WERI-Rb-1 (cell line): ENCODE results near the gene CEP350.

Experiments
- DNase-seq: peaks from one replicate; pipeline ENCODE4 v3.0.0-alpha.2; 2020
- H3K27ac ChIP-seq: fragments of 250-450 bp; sonication (Bioruptor Pico); 2 replicates; pipeline ENCODE4 v1.5.1; 2020; ENCODE audit warnings: mild to moderate bottlenecking, moderate library complexity
- H3K27me3 ChIP-seq: fragments of 250-450 bp; sonication (Bioruptor Pico); 2 replicates; pipeline ENCODE4 v1.5.1; 2021; ENCODE audit warnings: mild to moderate bottlenecking, low read depth, moderate library complexity; ENCODE audit not compliant: insufficient read depth, severe bottlenecking
- H3K36me3 ChIP-seq: fragments of 250-450 bp; sonication (Bioruptor Pico); 2 replicates; pipeline ENCODE4 v1.5.1; 2020; ENCODE audit warnings: mild to moderate bottlenecking, moderate library complexity
- H3K4me3 ChIP-seq: 2 replicates; pipeline ENCODE4 v1.5.1; 2011; ENCODE audit warnings: low read depth, mild to moderate bottlenecking, control low read depth, low read length
- H3K9me3 ChIP-seq: fragments of 250-450 bp; sonication (Bioruptor Pico); 2 replicates; pipeline ENCODE4 v1.5.1; 2021; ENCODE audit warnings: mild to moderate bottlenecking, moderate library complexity; ENCODE audit not compliant: severe bottlenecking
- CTCF ChIP-seq: IDR thresholded peaks from 2 replicates; pipeline ENCODE4 v1.5.1; 2011; ENCODE audit warnings: low read depth, mild to moderate bottlenecking, control low read depth, inconsistent platforms, low read length

The CEP350 gene

GRCh38 chr1:180112984-180113647, 158.5 kb downstream of the CEP350 start:
- no peak overlapping the region for H3K27ac ChIP-seq
- DNase-seq, result no peak
- peaks cover 38% of the 10 kb centered on the region for H3K36me3 ChIP-seq
- H3K27me3 ChIP-seq, result no peaks in the 10 kb centered on the region
- TF ChIP-seq CTCF, result no peak
- no peaks in the 10 kb centered on the region for H3K9me3 ChIP-seq
- no peak overlapping the region for H3K4me3 ChIP-seq

- TF ChIP-seq CTCF, result no peak
- DNase-seq, result no peak
- Histone ChIP-seq H3K4me3 (no peak overlapping the region), H3K9me3 (no peaks in the 10 kb centered on the region), H3K27me3 (no peaks in the 10 kb centered on the region), H3K36me3 (peaks cover 31% of the 10 kb centered on the region), H3K27ac (no peak overlapping the region)
Measured at GRCh38 chr1:180114396-180114945, 159.9 kb downstream of the CEP350 start.

GRCh38 chr1:180116964-180117763, 162.6 kb downstream of the CEP350 start:
- H3K4me3 ChIP-seq, result no peak overlapping the region
- no peak for TF ChIP-seq CTCF
- H3K27me3 ChIP-seq, result no peaks in the 10 kb centered on the region
- no peak overlapping the region for H3K27ac ChIP-seq
- H3K9me3 ChIP-seq, result no peaks in the 10 kb centered on the region
- DNase-seq, result no peak
- H3K36me3 ChIP-seq, result peaks cover 7% of the 10 kb centered on the region

DNA sequence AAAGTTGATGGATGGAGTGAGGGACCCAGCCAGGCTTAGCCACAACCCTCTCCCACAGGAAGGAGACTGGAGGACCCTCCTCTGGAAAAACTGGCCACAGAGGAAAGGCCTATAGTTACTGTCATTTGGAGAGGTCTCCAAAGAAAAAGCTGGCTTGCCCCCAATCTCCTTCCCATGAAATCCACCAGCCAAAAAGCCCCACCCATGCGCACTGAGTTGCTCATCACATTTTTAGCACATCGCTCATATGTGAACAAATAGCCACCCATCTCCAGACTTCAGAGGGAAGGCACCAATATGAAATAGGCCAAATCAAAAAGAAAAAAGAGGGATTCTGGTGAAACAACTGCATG, 163.1 kb downstream of the CEP350 start:
- H3K36me3 ChIP-seq, result peaks cover 1% of the 10 kb centered on the region
- no peak overlapping the region for H3K4me3 ChIP-seq
- no peak for TF ChIP-seq CTCF
- no peak for DNase-seq
- no peak overlapping the region for H3K27ac ChIP-seq
- no peaks in the 10 kb centered on the region for H3K9me3 ChIP-seq
- no peaks in the 10 kb centered on the region for H3K27me3 ChIP-seq

GRCh38 chr1:180119837-180120236, 165.2 kb downstream of the CEP350 start:
- Histone ChIP-seq H3K27me3 (no peaks in the 10 kb centered on the region), H3K27ac (no peak overlapping the region), H3K36me3 (no peaks in the 10 kb centered on the region), H3K4me3 (no peak overlapping the region), H3K9me3 (no peaks in the 10 kb centered on the region)
- no peak for TF ChIP-seq CTCF
- no peak for DNase-seq
